ENCODE results near the gene MCC. TPM values are rescaled to one million over a fixed set of nuclear protein-coding genes. Genes with fewer than 3 reads are reported as not detected.

The MCC gene
- total and polyA plus RNA-seq, 2 donors (not counting 1 experiment from before 2014, with no cell fraction given) = 3.2 to 41.3 TPM

GRCh38 chr5:113296676-113297075 is 191.6 kb downstream of the MCC start:
- no peak overlapping the region for H2AFZ ChIP-seq (ENCODE audit: low read length)
- no peak overlapping the region for H3K9ac ChIP-seq (ENCODE audit: insufficient read depth, low read length)
- no peak for TF ChIP-seq CTCF (conservative IDR thresholded peaks at IDR 0.05 in 1 of 2, IDR thresholded peaks at IDR 0.05 in 1 of 2; ENCODE audit: low read depth in 1 of 2, low read length in 2 of 2)
- no peak for TF ChIP-seq EZH2 (IDR thresholded peaks at IDR 0.05; ENCODE audit: low read length, missing control alignments)
- H3K4me1 ChIP-seq (ENCODE audit: control insufficient read depth, extremely low read depth, insufficient read depth, low read length) = peaks cover 2% of the 10 kb centered on the region
- H3K79me2 ChIP-seq (ENCODE audit: control insufficient read depth, insufficient read depth, low read length) = no peaks in the 10 kb centered on the region
- no peak overlapping the region for H3K4me2 ChIP-seq (ENCODE audit: extremely low read depth, insufficient read depth, low read length)
- no peaks in the 10 kb centered on the region for H3K9me3 ChIP-seq (ENCODE audit: control insufficient read depth, insufficient read depth, low read depth, low read length)
- H3K36me3 ChIP-seq (ENCODE audit: control insufficient read depth, insufficient read depth, low read length) = no peaks in the 10 kb centered on the region
- H3K27me3 ChIP-seq (ENCODE audit: control insufficient read depth, insufficient read depth, low read length) = no peaks in the 10 kb centered on the region
- H3K27ac ChIP-seq (ENCODE audit: insufficient read depth, low read length) = no peak overlapping the region
- no peaks in the 10 kb centered on the region for H4K20me1 ChIP-seq (ENCODE audit: control insufficient read depth, extremely low read depth, insufficient read depth, low read length)
- peak in 1 of 2 donors; percentile 38 for DNase-seq (ENCODE audit: low read depth in 2 of 2)
- no peak overlapping the region for H3K4me3 ChIP-seq (replicated peaks in 1 of 4; ENCODE audit: control extremely low read depth in 1 of 4, insufficient read depth in 1 of 4, low read depth in 3 of 4, low read length in 4 of 4)

DNA sequence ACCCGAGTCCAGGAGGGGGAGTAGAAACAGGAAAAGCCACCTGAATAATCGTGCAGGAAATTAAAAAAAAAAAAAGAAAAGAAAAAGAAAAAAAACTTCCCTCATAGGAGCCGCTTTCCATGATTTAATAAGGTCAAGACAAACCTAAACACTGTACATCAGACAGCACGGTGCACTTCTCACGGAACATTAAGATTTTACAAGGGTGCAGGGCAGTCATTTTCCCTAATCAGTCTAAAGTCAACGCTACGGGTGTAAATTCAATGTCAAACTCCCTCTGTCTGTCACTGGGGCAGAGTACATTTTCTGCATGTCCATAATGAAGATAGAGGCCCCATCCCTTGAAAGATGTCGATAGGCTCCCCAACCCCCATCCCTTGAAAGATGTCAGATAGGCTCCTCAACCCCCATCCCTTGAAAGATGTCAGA is 193.1 kb downstream of the MCC start:
- H2AFZ ChIP-seq (ENCODE audit: low read length) = no peak overlapping the region
- no peak overlapping the region for H3K9ac ChIP-seq (ENCODE audit: insufficient read depth, low read length)
- DNase-seq (ENCODE audit: low read depth in 2 of 2) = no peak

More for the DNA sequence above, 193.1 kb downstream of the MCC start:
- no peaks in the 10 kb centered on the region for H3K79me2 ChIP-seq (ENCODE audit: control insufficient read depth, insufficient read depth, low read length)
- H3K27me3 ChIP-seq (ENCODE audit: control insufficient read depth, insufficient read depth, low read length) = no peaks in the 10 kb centered on the region
- H3K4me3 ChIP-seq (replicated peaks in 1 of 4; ENCODE audit: control extremely low read depth in 1 of 4, insufficient read depth in 1 of 4, low read depth in 3 of 4, low read length in 4 of 4) = peak overlapping the region; percentile 72 to 87 (median 76)
- no peaks in the 10 kb centered on the region for H4K20me1 ChIP-seq (ENCODE audit: control insufficient read depth, extremely low read depth, insufficient read depth, low read length)
- TF ChIP-seq EZH2 (IDR thresholded peaks at IDR 0.05; ENCODE audit: low read length, missing control alignments) = no peak
- no peak for TF ChIP-seq CTCF (conservative IDR thresholded peaks at IDR 0.05 in 1 of 2, IDR thresholded peaks at IDR 0.05 in 1 of 2; ENCODE audit: low read depth in 1 of 2, low read length in 2 of 2)
- no peaks in the 10 kb centered on the region for H3K36me3 ChIP-seq (ENCODE audit: control insufficient read depth, insufficient read depth, low read length)
- no peaks in the 10 kb centered on the region for H3K9me3 ChIP-seq (ENCODE audit: control insufficient read depth, insufficient read depth, low read depth, low read length)
- peaks cover 2% of the 10 kb centered on the region for H3K4me1 ChIP-seq (ENCODE audit: control insufficient read depth, extremely low read depth, insufficient read depth, low read length)
- H3K4me2 ChIP-seq (ENCODE audit: extremely low read depth, insufficient read depth, low read length) = peak overlapping the region; percentile 76
- peak overlapping the region; percentile 69 for H3K27ac ChIP-seq (ENCODE audit: insufficient read depth, low read length)
